K562 (cell line): ENCODE results near the gene MPV17L2. TPM values are rescaled to one million over a fixed set of nuclear protein-coding genes. Genes with fewer than 3 reads are reported as not detected.
A peak's percentile ranks its signal among the peaks of the same experiment; 100 is the strongest.

Experiments used
- ATAC-seq: fragments of 200-7000 bp; cut with Tn5 transposase; 3 replicates; pipeline ENCODE4 v1.9.1; 2020; ENCODE audit warnings: moderate library complexity
- BruUV-seq: library from RNA; stranded (reverse); fragments of 400-500 nt; replicated peaks from 2 replicates; lab custom pipeline; 2021; lab: Mats Ljungman, UMichigan
- CTCF ChIA-PET: fragments of 300-600 bp; formaldehyde crosslinking; extraction: SDS; loops from one replicate; lab custom pipeline; 2021; ENCODE audit warnings: low intra/inter-chr PET ratio; lab: Yijun Ruan, JAX
- POLR2A ChIA-PET: fragments of 300-600, 350-650 bp; sonication (Branson Sonifier 250); formaldehyde crosslinking; extraction: SDS; loops from one replicate; lab custom pipeline; 2021; ENCODE audit warnings: antibody characterized with exemption, inconsistent platforms; lab: Yijun Ruan, JAX
- DNase-seq, 4 experiments: peaks; one replicate each; pipeline versions ENCODE4 v3.0.0 to v3.0.0-alpha.2; 2011 to 2018; ENCODE audit warnings: low spot score in 3 of 4, mixed read lengths in 3 of 4; ENCODE audit errors: extremely low read depth in 1 of 4
- FAIRE-seq: peaks from 2 replicates; lab custom pipeline; 2011; peaks lifted over from hg19 to GRCh38; lab: Jason Lieb, UNC
- H2AFZ ChIP-seq: 2 replicates; pipeline ENCODE4 v1.6.0; 2011; ENCODE audit warnings: low read depth, low read length, control low read depth, inconsistent platforms
- H3K27ac ChIP-seq: fragments of 200-600 bp; 3 replicates; pipeline ENCODE4 v1.8.0; 2011; ENCODE audit warnings: low read depth, mild to moderate bottlenecking, control low read depth, inconsistent platforms, low read length, moderate library complexity, mixed read lengths; ENCODE audit errors: extremely low read depth
- H3K27me3 ChIP-seq, 2 experiments: fragments of 300-600 bp in 1 of 2; 2 replicates in 1 of 2; 3 replicates in 1 of 2; pipeline versions ENCODE4 v1.6.0 to v1.8.0; 2011; ENCODE audit warnings: inconsistent platforms in 2 of 2, low read length in 2 of 2, mild to moderate bottlenecking in 1 of 2, mixed read lengths in 1 of 2, moderate library complexity in 1 of 2; ENCODE audit not compliant: control insufficient read depth in 2 of 2, insufficient read depth in 2 of 2
- H3K36me3 ChIP-seq: fragments of 300-600 bp; 3 replicates; pipeline ENCODE4 v1.8.0; 2011; ENCODE audit warnings: mild to moderate bottlenecking, low read length, inconsistent platforms; ENCODE audit not compliant: control insufficient read depth, insufficient read depth
- H3K4me1 ChIP-seq, 2 experiments: fragments of 200-600 bp in 1 of 2; replicated peaks in 1 of 2; 2 replicates in 1 of 2; 3 replicates in 1 of 2; pipeline versions ENCODE4 v1.5.1 to v1.8.0; 2011; ENCODE audit warnings: inconsistent platforms in 2 of 2, low read length in 2 of 2, mild to moderate bottlenecking in 1 of 2, mixed read lengths in 1 of 2, moderate library complexity in 1 of 2; ENCODE audit not compliant: control insufficient read depth in 2 of 2, insufficient read depth in 2 of 2
- H3K4me2 ChIP-seq: 2 replicates; pipeline ENCODE4 v1.6.1; 2011; ENCODE audit warnings: low read length, control low read depth, inconsistent platforms, mixed read lengths; ENCODE audit not compliant: insufficient read depth
- H3K4me3 ChIP-seq: fragments of 200-600 bp; sonication (generic), shearing (Covaris generic); 2 replicates; pipeline ENCODE4 v1.5.1; 2016; ENCODE audit warnings: control low read depth, inconsistent platforms
- H3K79me2 ChIP-seq: fragments of 200-600 bp; 3 replicates; pipeline ENCODE4 v1.8.0; 2011; ENCODE audit warnings: low read length, inconsistent platforms; ENCODE audit not compliant: control insufficient read depth, insufficient read depth
- H3K9ac ChIP-seq, 2 experiments: 2 replicates each; pipeline versions ENCODE4 v1.6.0 to v1.6.1; 2011; ENCODE audit warnings: low read depth in 2 of 2, low read length in 2 of 2, control low read depth in 1 of 2, inconsistent platforms in 1 of 2, mild to moderate bottlenecking in 1 of 2, mixed read lengths in 1 of 2; ENCODE audit not compliant: insufficient read depth in 1 of 2
- H3K9me1 ChIP-seq: one replicate; pipeline ENCODE4 v1.6.0; 2011; ENCODE audit warnings: inconsistent platforms, mild to moderate bottlenecking, low read length, moderate library complexity; ENCODE audit not compliant: control insufficient read depth, insufficient read depth
- H3K9me3 ChIP-seq: replicated peaks from 2 replicates; pipeline ENCODE4 v1.5.1; 2011; ENCODE audit warnings: low read depth, low read length, inconsistent platforms; ENCODE audit not compliant: control insufficient read depth, insufficient read depth
- H4K20me1 ChIP-seq: replicated peaks from 2 replicates; pipeline ENCODE4 v1.6.1; 2011; ENCODE audit warnings: low read length, inconsistent platforms, mixed read lengths; ENCODE audit not compliant: control insufficient read depth, insufficient read depth
- DDX20 ChIP-seq: fragments of 450-650 bp; IDR thresholded peaks from 2 replicates; pipeline ENCODE4 v1.6.1; 2016; ENCODE audit warnings: missing genetic modification characterization, low read depth, mild to moderate bottlenecking, missing compliant biosample characterization, moderate library complexity
- EGR1 ChIP-seq: fragments of 450-650 bp; conservative IDR thresholded peaks from 2 replicates; pipeline ENCODE4 v1.6.1; 2017; ENCODE audit warnings: mild to moderate bottlenecking
- HLTF ChIP-seq: fragments of 450-650 bp; IDR thresholded peaks from 2 replicates; pipeline ENCODE4 v1.6.1; 2016
- ILF3 ChIP-seq: fragments of 450-650 bp; IDR thresholded peaks from 2 replicates; pipeline ENCODE4 v1.6.1; 2018; ENCODE audit warnings: antibody characterized with exemption, mild to moderate bottlenecking, moderate library complexity, borderline replicate concordance
- MAZ ChIP-seq, 2 experiments: fragments of 450-650 bp in 1 of 2; sonication (generic) in 1 of 2; formaldehyde crosslinking; IDR thresholded peaks in 1 of 2; conservative IDR thresholded peaks in 1 of 2; 2 replicates each; pipeline versions ENCODE4 v1.4.0 to v1.5.0; 2020; ENCODE audit warnings: mild to moderate bottlenecking in 1 of 2, missing genetic modification reagents in 1 of 2
- MCM2 ChIP-seq: fragments of 450-650 bp; IDR thresholded peaks from 2 replicates; pipeline ENCODE4 v1.6.1; 2017; ENCODE audit warnings: low read depth, mild to moderate bottlenecking
- MNT ChIP-seq, 2 experiments: fragments of 450-650 bp; conservative IDR thresholded peaks; 2 replicates each; pipeline ENCODE4 v1.6.1; 2017; ENCODE audit warnings: mild to moderate bottlenecking in 2 of 2, moderate library complexity in 2 of 2
- NFATC3 ChIP-seq: fragments of 450-650 bp; IDR thresholded peaks from 2 replicates; pipeline ENCODE4 v1.6.1; 2017; ENCODE audit warnings: mild to moderate bottlenecking
- NKRF ChIP-seq: fragments of 450-650 bp; IDR thresholded peaks from 2 replicates; pipeline ENCODE4 v1.6.1; 2016; ENCODE audit warnings: borderline replicate concordance
- NRF1 ChIP-seq, 2 experiments: fragments of 450-650 bp; IDR thresholded peaks in 1 of 2; conservative IDR thresholded peaks in 1 of 2; 2 replicates each; pipeline ENCODE4 v1.6.1; 2014; ENCODE audit warnings: mild to moderate bottlenecking in 2 of 2
- PHF8 ChIP-seq: fragments of 200-600 bp; sonication (generic); IDR thresholded peaks from 2 replicates; pipeline ENCODE4 v1.6.1; 2012; ENCODE audit warnings: mixed run types, mild to moderate bottlenecking, inconsistent platforms, low read length, moderate library complexity, borderline replicate concordance
- POLR2G ChIP-seq: fragments of 200-400 bp; formaldehyde crosslinking; IDR thresholded peaks from 2 replicates; pipeline ENCODE4 v1.6.1; 2017; ENCODE audit warnings: low read depth, mild to moderate bottlenecking, antibody characterized with exemption, low read length, moderate library complexity
- POU5F1 ChIP-seq: fragments of 150-350 bp; IDR thresholded peaks from 2 replicates; pipeline ENCODE4 v1.6.1; 2014; ENCODE audit warnings: borderline replicate concordance, low read length, low read depth, mild to moderate bottlenecking; ENCODE audit not compliant: partially characterized antibody
- SIN3A ChIP-seq, 2 experiments: fragments of 150-350 bp in 1 of 2; IDR thresholded peaks; 2 replicates each; pipeline ENCODE4 v1.6.1; 2011 to 2016; ENCODE audit warnings: borderline replicate concordance in 2 of 2, low read depth in 2 of 2, low read length in 2 of 2, mild to moderate bottlenecking in 2 of 2, moderate library complexity in 2 of 2; ENCODE audit not compliant: control insufficient read depth in 1 of 2
- SRF ChIP-seq, 2 experiments: fragments of 250-450, 450-650 bp in 1 of 2; sonication (Bioruptor Pico) in 1 of 2; sonication (generic) in 1 of 2; formaldehyde crosslinking; IDR thresholded peaks; 2 replicates each; pipeline versions ENCODE4 v1.5.0 to v1.5.1; 2020 to 2022; ENCODE audit warnings: mild to moderate bottlenecking in 1 of 2, missing genetic modification reagents in 1 of 2
- TEAD2 ChIP-seq: fragments of 450-650 bp; IDR thresholded peaks from 2 replicates; pipeline ENCODE4 v1.6.1; 2016; ENCODE audit warnings: missing genetic modification characterization, control low read depth, missing compliant biosample characterization
- ZBED1 ChIP-seq: IDR thresholded peaks from 2 replicates; pipeline ENCODE4 v1.6.1; 2014
- ZBTB7A ChIP-seq: IDR thresholded peaks from 2 replicates; pipeline ENCODE4 v1.6.1; 2011; ENCODE audit warnings: low read depth, mild to moderate bottlenecking, low read length, moderate library complexity, borderline replicate concordance; ENCODE audit not compliant: control insufficient read depth
- WGBS: fragments of 100-300 bp; shearing (Covaris generic); methylation state at CpG from one replicate; pipeline ENCODE4 v1.1.6; 2016; ENCODE audit warnings: low coverage, mixed read lengths; ENCODE audit not compliant: insufficient coverage; ENCODE audit errors: missing lambda C conversion rate; 5-methylcytosine and 5-hydroxymethylcytosine counted together
- in situ Hi-C: fragments of 300-500 bp; cut with MboI; formaldehyde crosslinking; loops from 4 replicates; pipeline ENCODE4 v1.15.0; 2018; ENCODE audit warnings: inconsistent platforms, mixed read lengths
- intact Hi-C: fragments of 100-400 bp; cut with micrococcal nuclease; formaldehyde crosslinking; loops from 2 replicates; pipeline ENCODE4 v1.14.2; 2022
- polyA plus RNA-seq, 8 experiments: library from polyadenylated mRNA; depleted of rRNA in 4 of 8; stranded (reverse) in 5 of 8; unstranded in 3 of 8; fragments of >200 nt; fragmentation: Nextera tagmentation in 2 of 8; fragmentation: Illumina TruSeq in 1 of 8; extraction: Ambion mirVana in 2 of 8; extraction: Trizol in 1 of 8; gene quantifications; 2 replicates each; pipeline versions ENCODE4 v1.2.1 to v1.2.3, GENCODE V29; 2011 to 2014; ENCODE audit warnings: inconsistent platforms in 1 of 8, missing spikeins in 1 of 8
- total RNA-seq, 7 experiments: library from RNA; depleted of rRNA in 6 of 7; stranded (reverse); fragments of >200 nt in 6 of 7; fragmentation: Illumina TruSeq in 2 of 7; extraction: Trizol in 2 of 7; gene quantifications; 2 replicates each; pipeline versions ENCODE4 v1.2.1 to v1.2.3, GENCODE V29; 2011 to 2021; ENCODE audit warnings: low replicate concordance in 1 of 7

MPV17L2 gene
- total and polyA plus RNA-seq, 9 of the 15 experiments (the other 6 are each of a cell fraction or from before 2014, with no cell fraction given) = 10.6 to 60.2 (median 28.5) TPM

DNA sequence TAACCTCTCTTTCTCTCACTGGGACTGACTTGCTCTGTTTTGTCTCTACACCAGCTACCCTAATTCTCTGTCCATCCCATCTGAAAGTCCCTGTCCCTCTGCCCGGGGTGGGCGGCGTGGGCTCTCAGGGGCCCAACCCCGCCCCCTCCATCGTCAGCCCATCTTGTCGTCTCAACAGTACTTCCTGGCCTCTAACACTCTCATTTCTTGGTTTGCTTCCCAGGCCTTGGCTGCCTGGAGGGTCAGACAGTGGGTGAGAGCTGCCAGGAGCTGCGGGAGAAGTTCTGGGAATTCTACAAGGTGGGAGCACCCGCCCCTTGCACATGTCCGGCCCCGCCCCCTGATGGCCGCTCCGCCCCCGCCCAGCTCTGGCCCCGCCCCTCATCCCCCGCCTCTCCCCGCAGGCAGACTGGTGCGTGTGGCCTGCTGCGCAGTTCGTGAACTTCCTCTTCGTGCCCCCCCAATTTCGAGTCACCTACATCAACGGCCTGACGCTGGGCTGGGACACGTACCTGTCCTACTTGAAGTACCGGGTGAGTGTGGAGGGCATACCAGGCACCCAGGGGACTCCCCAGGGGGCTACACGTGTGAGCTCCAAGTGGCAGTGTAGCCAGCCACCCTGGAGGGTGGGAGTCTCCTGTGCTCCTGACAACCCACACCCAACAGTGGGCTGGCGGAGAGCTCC, 1.7 kb downstream of the MPV17L2 start:
- H3K27me3 ChIP-seq = no peaks in the 10 kb centered on the region
- H2AFZ ChIP-seq = peak overlapping the region; percentile 81
- peak; percentile 60 for FAIRE-seq
- ATAC-seq = peak; percentile 47
- peak overlapping the region; percentile 89 for H3K4me3 ChIP-seq
- H4K20me1 ChIP-seq = peaks cover 6% of the 10 kb centered on the region; the same call in 1 of the 2 replicates
- intact Hi-C loops = no loop called here
- H3K9ac ChIP-seq = peak overlapping the region; percentile 69 to 96
- peak overlapping the region; percentile 80 for H3K27ac ChIP-seq
- DNase-seq = peak; percentile 70 to 86 (median 82)
- ChIA-PET POLR2A (interaction anchor here (0.6 to 2.3 kb wide), 5 partner anchors 10 to 988 kb away, joined by 3 to 11 read pairs (median 3); no protein-coding TSS in a partner anchor), CTCF (no interaction called here)
- peak overlapping the region; percentile 94 for H3K4me2 ChIP-seq
- no peaks in the 10 kb centered on the region for H3K9me3 ChIP-seq
- no TSS peak for BruUV-seq
- H3K4me1 ChIP-seq = peaks cover 17 to 43% of the 10 kb centered on the region in 2 experiments; a peak in 4 of 5 replicates
- in situ Hi-C loops = no loop called here
- H3K79me2 ChIP-seq = peaks cover 18% of the 10 kb centered on the region
- no peaks in the 10 kb centered on the region for H3K9me1 ChIP-seq
- H3K36me3 ChIP-seq = peaks cover 42% of the 10 kb centered on the region; the same call in 2 of the 3 replicates
- 12% methylated on average over 17 of the region's 27 CpGs for WGBS
- TF ChIP-seq NKRF (peak; percentile 78), PHF8 (peak; percentile 22; the same call in 1 of the 2 replicates), SIN3A (IDR thresholded peaks at IDR 0.05; ENCODE audit: borderline replicate concordance in 2 of 2, control insufficient read depth in 1 of 2, low read depth in 2 of 2, low read length in 2 of 2) (0 out of 4 replicates have a peak, but pooled peaks of 1 of the 2 experiments have one; percentile 47), TEAD2 (tag) (no peak), MCM2 (no peak), POU5F1 (no peak), MNT (conservative IDR thresholded peaks at IDR 0.05) (peak; percentile 76 to 86), MAZ (CRISPR knock-in tag; conservative IDR thresholded peaks at IDR 0.05 in 1 of 2, IDR thresholded peaks at IDR 0.05 in 1 of 2) (0 out of 4 replicates have a peak, but pooled peaks of 1 of the 2 experiments have one; percentile 20), SRF (CRISPR knock-in tag; IDR thresholded peaks at IDR 0.05) (0 out of 4 replicates have a peak, but pooled peaks of 1 of the 2 experiments have one; percentile 33), EGR1 (peak; percentile 89), NFATC3 (no peak), DDX20 (tag) (no peak), NRF1 (conservative IDR thresholded peaks at IDR 0.05 in 1 of 2, IDR thresholded peaks at IDR 0.05 in 1 of 2) (peak; percentile 82 to 84), ZBED1 (no peak), POLR2G (0 out of 2 replicates have a peak, but pooled peaks have one; percentile 11), ILF3 (no peak), HLTF (no peak), ZBTB7A (peak; percentile 43; the same call in 1 of the 2 replicates)
